ENCODE results near the gene TTN.
"Not testable (repeated sequence)": the region's sequence is repeated elsewhere in the genome, so short reads cannot be mapped to it uniquely, and the experiment has no call there.

TTN gene

GRCh38 chr2:178525460-178525859 lies 281.8 kb downstream of the TTN start:
- DNase-seq, result not testable (repeated sequence)

GRCh38 chr2:178525010-178525409 lies 282.2 kb downstream of the TTN start:
- DNase-seq, result not testable (repeated sequence)

GRCh38 chr2:178523596-178524134 lies 283.6 kb downstream of the TTN start:
- no peak for DNase-seq

- peak; percentile 14 for DNase-seq
These were observed 284.1 kb downstream of the TTN start for GRCh38 chr2:178522950-178523595.

- no peak for DNase-seq
These were observed 285.7 kb downstream of the TTN start for GRCh38 chr2:178521304-178522150.

GRCh38 chr2:178517496-178517895 lies 289.7 kb downstream of the TTN start:
- no peak for DNase-seq

- DNase-seq, result no peak
These were observed 292.6 kb downstream of the TTN start for GRCh38 chr2:178514664-178515063.

- DNase-seq, result no peak
These were observed 293.3 kb downstream of the TTN start for GRCh38 chr2:178513876-178514275.

- peak; percentile 10 for DNase-seq
These were observed 294.7 kb downstream of the TTN start for GRCh38 chr2:178512484-178512883.

GRCh38 chr2:178510384-178510783 lies 296.8 kb downstream of the TTN start:
- no peak for DNase-seq

GRCh38 chr2:178508646-178509045 lies 298.6 kb downstream of the TTN start:
- no peak for DNase-seq

- no peak for DNase-seq
These were observed 300.3 kb downstream of the TTN start for GRCh38 chr2:178506949-178507348.

GRCh38 chr2:178506524-178506923 lies 300.7 kb downstream of the TTN start:
- no peak for DNase-seq

GRCh38 chr2:178506101-178506500 lies 301.1 kb downstream of the TTN start:
- DNase-seq, result no peak

- no peak for DNase-seq
These were observed 304.5 kb downstream of the TTN start for GRCh38 chr2:178502751-178503150.

GRCh38 chr2:178499640-178500039 lies 307.6 kb downstream of the TTN start:
- DNase-seq, result no peak

- DNase-seq, result no peak
These were observed 309.1 kb downstream of the TTN start for GRCh38 chr2:178498137-178498536.

GRCh38 chr2:178496049-178496448 lies 311.2 kb downstream of the TTN start:
- no peak for DNase-seq

- DNase-seq, result no peak
These were observed 315.6 kb downstream of the TTN start for GRCh38 chr2:178491612-178492011.

GRCh38 chr2:178485356-178485755 lies 321.9 kb downstream of the TTN start:
- DNase-seq, result no peak

GRCh38 chr2:178484245-178485041 lies 322.8 kb downstream of the TTN start:
- DNase-seq, result peak; percentile 53

- no peak for DNase-seq
These were observed 324.8 kb downstream of the TTN start for GRCh38 chr2:178482437-178482836.
